ENCODE measurements around the gene KCNQ2.

KCNQ2 gene

GRCh38 chr20:63455568-63455859 is 16.9 kb downstream of the KCNQ2 start:
- DNase-seq (ENCODE audit: low spot score) (no peak), FAIRE-seq (no peak)

- FAIRE-seq (no peak), DNase-seq (ENCODE audit: low spot score) (no peak)
Observed at GRCh38 chr20:63454731-63455567, 17.5 kb downstream of the KCNQ2 start.

- DNase-seq (ENCODE audit: low spot score) (no peak), FAIRE-seq (no peak)
Observed at GRCh38 chr20:63452821-63453523, 19.5 kb downstream of the KCNQ2 start.

GRCh38 chr20:63452341-63452740 is 20.1 kb downstream of the KCNQ2 start:
- no peak for FAIRE-seq

GRCh38 chr20:63451821-63452220 is 20.6 kb downstream of the KCNQ2 start:
- DNase-seq (ENCODE audit: low spot score) = no peak
- FAIRE-seq = no peak

More at GRCh38 chr20:63452341-63452740, 20.1 kb downstream of the KCNQ2 start:
- no peak for DNase-seq (ENCODE audit: low spot score)

- no peak for FAIRE-seq
- DNase-seq (ENCODE audit: low spot score) = no peak
Observed at GRCh38 chr20:63449796-63450730, 22.4 kb downstream of the KCNQ2 start.

- DNase-seq (ENCODE audit: low spot score) (no peak), FAIRE-seq (peak; percentile 27)
Observed at GRCh38 chr20:63449025-63449424, 23.4 kb downstream of the KCNQ2 start.

GRCh38 chr20:63448031-63448430 is 24.4 kb downstream of the KCNQ2 start:
- FAIRE-seq = no peak

GRCh38 chr20:63447320-63447719 is 25.1 kb downstream of the KCNQ2 start:
- DNase-seq (ENCODE audit: low spot score) = no peak
- no peak for FAIRE-seq

More at GRCh38 chr20:63448031-63448430, 24.4 kb downstream of the KCNQ2 start:
- DNase-seq (ENCODE audit: low spot score) = no peak

- FAIRE-seq = no peak
- DNase-seq (ENCODE audit: low spot score) = no peak
Observed at GRCh38 chr20:63446216-63447024, 26.0 kb downstream of the KCNQ2 start.

GRCh38 chr20:63445075-63445734 is 27.2 kb downstream of the KCNQ2 start:
- FAIRE-seq = no peak

GRCh38 chr20:63444548-63444947 is 27.9 kb downstream of the KCNQ2 start:
- FAIRE-seq (no peak), DNase-seq (ENCODE audit: low spot score) (no peak)

More at GRCh38 chr20:63445075-63445734, 27.2 kb downstream of the KCNQ2 start:
- no peak for DNase-seq (ENCODE audit: low spot score)

GRCh38 chr20:63443606-63444395 is 28.7 kb downstream of the KCNQ2 start:
- no peak for DNase-seq (ENCODE audit: low spot score)
- no peak for FAIRE-seq

GRCh38 chr20:63442100-63442493 is 30.4 kb downstream of the KCNQ2 start:
- FAIRE-seq = no peak
- peak; percentile 72 for DNase-seq (ENCODE audit: low spot score)

GRCh38 chr20:63441136-63442099 is 31.0 kb downstream of the KCNQ2 start:
- no peak for FAIRE-seq
- DNase-seq (ENCODE audit: low spot score) = no peak

GRCh38 chr20:63440366-63440955 is 32.0 kb downstream of the KCNQ2 start:
- no peak for DNase-seq (ENCODE audit: low spot score)
- no peak for FAIRE-seq

GRCh38 chr20:63439866-63440265 is 32.6 kb downstream of the KCNQ2 start:
- DNase-seq (ENCODE audit: low spot score) = no peak
- peak; percentile 20 for FAIRE-seq

- FAIRE-seq = no peak
Observed at GRCh38 chr20:63438121-63438520, 34.3 kb downstream of the KCNQ2 start.

More at GRCh38 chr20:63438121-63438520, 34.3 kb downstream of the KCNQ2 start:
- DNase-seq (ENCODE audit: low spot score) = no peak

All from urothelium cell line (cell line).